Activated CD4-positive, alpha-beta T cell treated with anti-CD3 and anti-CD28 coated beads, Interleukin-2, amount 50 U/mL, for 16 hours (primary cell): ENCODE data around the gene TSHR.
"Not testable (repeated sequence)": the region's sequence is repeated elsewhere in the genome, so short reads cannot be mapped to it uniquely, and the experiment has no call there.

Source experiments
- DNase-seq: peaks from one replicate; pipeline ENCODE4 v3.0.0-alpha.2; 2020

Gene TSHR

DNA sequence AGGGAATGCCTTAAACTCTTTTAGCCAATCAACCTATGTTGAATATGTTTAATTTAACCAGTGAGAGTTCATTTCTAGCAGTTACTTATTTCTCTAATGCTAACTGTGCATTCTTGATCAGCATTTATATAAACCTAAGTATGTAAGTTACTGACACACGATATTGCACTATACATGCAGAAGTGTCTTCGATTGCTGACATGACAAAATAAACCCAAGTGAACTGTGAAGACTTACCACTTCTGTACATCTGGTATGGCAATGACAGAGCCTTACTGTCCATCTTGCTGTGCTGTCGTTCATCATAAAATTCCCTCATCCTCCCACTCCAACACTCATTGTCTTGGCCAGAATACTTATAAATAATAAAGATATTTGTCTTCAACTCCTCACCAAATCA is 131.8 kb downstream of the TSHR start:
- DNase-seq: no peak

DNA sequence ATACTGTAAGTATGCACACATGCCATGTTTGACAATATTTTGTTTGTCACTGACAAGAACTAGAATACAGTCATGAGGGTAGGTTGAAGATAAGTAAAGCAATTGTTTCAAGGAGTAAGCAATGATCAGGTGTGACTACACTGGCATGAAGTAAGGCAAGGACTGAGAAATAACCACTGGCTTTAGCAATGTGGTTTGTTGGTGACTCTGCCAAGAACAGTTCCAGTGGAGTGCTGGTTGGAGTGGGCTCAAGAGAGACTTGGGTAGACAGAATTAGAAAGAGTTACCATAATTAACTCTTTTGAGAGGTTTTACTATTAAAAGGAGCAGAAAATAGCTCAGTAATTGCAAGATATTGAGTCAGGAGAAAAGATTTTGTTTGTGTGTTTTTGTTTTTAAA is 135.7 kb downstream of the TSHR start:
- no peak for DNase-seq

DNA sequence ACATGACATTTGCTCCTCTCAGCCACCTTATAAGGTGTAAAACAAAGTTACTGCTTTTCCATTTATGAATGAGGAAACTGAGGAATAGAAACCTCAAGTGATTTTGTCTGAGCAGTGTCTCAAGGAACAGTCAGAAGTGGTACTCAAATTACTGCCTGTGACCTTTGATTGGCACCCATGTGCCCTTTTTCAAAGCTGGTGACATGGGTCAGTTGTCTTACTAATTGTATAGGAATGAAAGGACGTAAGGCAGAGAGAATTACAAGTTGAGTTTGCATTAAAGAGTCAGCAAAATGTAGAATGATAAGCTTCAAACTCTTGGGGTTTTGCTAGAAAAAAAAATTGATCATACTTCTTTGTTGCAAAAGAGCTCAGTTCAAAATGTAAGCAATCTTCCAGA is 136.2 kb downstream of the TSHR start:
- no peak for DNase-seq

DNA sequence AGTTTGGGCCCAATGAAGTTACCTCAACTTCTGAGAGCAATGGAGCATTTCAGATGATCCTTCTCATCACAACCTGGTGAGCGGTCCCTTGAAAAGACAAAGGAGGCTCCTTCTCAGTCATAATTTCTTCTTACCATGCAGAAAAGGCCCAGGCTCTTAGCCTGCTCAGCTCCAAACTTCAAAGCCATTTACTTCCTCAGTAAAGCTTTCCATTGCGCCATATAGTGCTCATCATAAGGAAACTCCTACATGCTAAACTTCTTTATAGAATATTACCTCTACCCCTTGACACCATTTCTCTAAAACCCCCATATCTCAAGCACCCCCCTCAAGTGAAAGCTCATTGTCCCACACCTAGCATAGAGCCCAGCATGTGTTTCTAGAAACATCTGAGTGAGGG is 138.2 kb downstream of the TSHR start:
- no peak for DNase-seq

DNA sequence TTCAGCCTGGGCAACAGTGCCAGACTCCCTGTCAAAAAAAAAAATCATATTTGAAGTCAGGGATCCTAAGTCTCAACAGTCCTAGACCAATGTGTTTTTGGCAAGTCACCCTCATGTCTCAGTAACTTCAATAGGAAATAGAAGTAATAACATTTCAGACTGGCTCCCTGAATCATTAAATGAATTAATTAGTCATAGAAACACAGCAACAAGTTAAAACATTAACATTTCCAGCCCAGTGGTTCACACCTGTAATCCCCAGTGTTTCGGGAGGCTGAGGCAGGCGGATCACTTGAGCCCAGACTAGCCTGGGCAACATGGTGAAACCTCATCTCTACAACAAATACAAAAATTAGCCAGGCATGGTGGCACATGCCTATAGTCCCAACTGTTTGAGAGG is 140.1 kb downstream of the TSHR start:
- DNase-seq: no peak

DNA sequence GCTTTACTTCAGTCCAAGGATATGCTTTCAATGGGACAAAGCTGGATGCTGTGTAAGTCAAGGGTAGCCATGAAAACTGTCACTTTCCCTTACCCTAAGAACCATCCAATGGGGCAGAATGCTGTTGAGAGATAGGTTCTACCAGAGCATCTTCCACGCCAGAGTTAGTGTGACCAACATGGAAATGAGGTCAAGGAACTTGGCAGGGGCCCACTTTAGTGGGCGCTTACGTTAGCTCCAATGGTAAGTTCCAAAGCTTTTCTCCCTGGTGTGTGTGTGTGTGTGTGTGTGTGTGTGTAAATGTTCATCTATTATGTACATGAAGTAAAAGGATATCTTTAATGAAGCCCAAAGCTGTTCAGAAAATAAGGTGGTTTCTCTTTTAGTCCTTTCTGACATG is 141.2 kb downstream of the TSHR start:
- DNase-seq: no peak

DNA sequence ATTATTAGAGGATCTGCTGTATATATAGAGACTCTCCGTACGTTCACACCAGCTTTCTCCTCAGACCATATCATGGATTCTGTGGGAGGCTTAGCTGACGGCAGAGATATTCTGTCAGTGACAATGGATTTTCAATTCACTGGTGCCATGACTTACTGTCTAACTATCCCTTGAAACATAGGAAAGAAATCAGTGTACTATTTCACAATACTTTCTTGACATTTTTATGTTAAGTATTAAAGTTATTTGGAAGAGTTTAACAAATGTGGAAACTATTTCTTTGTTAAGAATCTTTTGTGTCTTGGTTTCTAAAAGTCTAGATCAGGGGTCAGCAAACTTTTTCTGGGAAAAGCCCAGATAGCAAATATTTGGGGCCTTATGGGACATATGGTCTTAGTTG is 146.8 kb downstream of the TSHR start:
- no peak for DNase-seq

DNA sequence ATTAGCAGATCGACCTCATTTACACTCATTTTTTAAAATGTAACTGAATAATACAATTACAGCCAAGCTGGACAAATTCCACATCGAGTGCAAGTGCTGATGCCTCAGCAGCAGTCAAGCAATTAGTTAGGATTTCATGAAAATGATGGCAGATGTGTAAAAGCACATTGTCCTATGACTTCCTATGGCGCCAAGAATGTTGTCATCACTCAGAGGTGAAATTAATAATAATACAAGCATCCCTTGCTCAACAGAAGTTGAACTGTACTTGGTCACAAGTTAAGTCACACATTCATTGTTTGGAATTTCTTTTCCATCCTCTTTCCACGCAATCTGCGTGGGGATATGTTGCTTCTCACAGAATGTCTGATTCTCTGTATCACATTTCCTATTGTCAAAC is 148.0 kb downstream of the TSHR start:
- no peak for DNase-seq

DNA sequence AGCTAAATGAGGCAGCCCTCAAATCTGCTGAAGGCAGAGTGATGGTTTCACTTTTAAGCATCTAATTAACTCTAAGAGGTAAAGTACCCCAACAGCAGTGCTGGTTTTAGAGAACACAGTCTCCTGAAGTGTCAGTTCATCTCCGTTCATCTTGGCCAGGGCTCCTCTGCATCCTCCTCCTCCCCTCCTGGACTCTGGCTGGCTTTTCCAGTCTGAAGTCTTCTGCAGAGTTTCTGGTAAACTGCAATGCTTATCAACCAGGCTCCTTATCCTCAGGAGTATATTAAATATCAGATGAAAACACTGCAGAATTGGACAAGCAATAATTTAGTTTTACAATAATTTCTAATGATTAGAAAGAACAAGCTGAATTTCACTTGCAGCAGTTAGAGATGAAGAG is 150.0 kb downstream of the TSHR start:
- DNase-seq: no peak

DNA sequence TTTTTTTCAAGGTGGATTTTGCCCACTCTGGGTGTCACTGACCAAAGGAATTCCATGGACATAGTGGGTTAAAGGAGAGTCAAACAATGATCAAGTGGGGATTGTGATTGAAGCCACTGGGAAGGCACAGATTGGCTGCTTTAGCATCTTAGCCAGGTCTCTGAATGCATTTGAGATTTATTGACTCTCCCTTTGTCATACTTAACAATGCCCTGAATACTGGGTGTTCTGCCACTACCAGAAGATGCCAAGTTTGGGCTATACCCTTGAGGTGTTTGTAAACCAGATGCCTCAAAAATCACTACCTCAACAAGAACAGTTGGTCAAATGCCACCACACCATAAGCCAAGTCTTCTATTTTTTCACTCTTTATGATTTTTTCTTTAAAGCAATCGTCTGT is 150.5 kb downstream of the TSHR start:
- no peak for DNase-seq

DNA sequence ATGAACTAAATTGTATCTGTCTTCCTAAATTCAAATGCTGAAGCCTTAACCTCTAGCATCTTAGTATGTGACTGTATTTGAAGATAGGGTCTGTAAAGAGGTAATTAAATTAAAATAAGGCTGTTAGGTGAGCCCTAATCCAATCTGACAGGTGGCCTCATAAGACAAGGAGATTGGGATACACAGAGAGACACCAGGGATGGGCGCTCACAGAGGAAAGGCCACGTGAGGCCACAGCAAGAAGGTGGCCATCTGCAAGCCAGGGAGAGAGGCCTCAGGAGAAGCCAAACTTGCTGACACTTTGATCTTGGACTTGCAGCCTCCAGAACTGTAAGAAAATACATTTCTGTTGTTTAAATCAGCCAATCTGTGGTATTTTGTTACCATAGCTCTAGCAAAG is 154.8 kb downstream of the TSHR start:
- DNase-seq: no peak

DNA sequence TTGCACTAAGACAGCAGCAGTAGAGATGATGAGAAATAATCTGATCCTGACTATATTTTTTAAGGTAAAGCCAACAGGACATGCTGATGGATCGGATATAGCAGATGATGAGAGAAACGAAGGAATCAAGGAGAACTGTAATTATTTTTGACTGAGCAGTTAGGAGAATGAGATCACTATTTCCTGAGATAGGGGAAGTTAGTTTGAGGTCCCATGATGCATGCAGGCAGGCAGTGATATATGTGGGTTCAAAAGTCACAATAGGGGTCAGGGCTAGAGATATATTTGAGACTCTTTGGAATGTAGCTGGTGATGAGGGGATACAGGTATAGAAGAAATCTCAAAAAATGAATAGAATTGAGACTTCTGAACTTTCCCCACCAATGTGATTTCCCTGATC is 157.8 kb downstream of the TSHR start:
- DNase-seq: no peak

DNA sequence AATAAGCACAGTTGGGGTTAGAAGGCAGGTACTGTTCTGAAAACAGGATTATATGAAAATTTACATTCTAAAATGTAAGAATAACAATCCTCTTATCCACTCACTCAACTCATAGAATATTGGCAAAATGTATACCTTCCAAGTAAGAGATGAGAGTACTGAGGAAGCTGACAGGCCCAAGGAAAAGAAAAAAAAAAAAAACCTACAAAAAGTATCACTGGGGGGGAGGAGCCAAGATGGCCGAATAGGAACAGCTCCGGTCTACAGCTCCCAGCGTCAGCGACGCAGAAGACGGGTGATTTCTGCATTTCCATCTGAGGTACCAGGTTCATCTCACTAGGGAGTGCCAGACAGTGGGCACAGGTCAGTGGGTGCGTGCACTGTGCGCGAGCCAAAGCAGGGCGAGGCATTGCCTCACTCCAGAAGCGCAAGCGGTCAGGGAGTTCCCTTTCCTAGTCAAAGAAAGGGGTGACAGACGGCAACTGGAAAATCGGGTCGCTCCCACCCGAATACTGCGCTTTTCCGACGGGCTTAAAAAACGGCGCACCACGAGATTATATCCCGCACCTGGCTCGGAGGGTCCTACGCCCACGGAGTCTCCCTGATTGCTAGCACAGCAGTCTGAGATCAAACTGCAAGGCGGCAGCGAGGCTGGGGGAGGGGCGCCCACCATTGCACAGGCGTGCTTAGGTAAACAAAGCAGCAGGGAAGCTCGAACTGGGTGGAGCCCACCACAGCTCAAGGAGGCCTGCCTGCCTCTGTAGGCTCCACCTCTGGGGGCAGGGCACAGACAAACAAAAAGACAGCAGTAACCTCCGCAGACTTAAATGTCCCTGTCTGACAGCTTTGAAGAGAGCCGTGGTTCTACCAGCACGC is 158.8 kb downstream of the TSHR start:
- not testable (repeated sequence) for DNase-seq

DNA sequence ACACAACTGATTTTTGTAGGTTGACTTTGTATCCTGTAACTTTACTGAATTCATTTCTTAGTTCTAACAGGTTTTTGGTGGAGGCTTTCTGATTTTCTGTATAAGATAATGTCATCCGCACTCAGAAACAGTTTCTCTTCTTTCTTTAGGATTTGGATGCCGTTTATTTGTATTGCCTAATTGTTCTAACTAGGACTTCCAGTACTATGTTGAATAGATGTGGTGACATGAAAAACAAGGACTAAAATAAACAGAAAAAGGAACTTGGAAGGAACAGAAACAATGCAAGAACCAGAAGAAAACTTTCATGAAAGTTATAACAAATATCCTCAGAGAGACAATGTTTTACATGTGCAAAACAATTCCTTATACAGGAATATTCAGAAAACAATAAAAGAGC is 165.1 kb downstream of the TSHR start:
- DNase-seq: no peak

DNA sequence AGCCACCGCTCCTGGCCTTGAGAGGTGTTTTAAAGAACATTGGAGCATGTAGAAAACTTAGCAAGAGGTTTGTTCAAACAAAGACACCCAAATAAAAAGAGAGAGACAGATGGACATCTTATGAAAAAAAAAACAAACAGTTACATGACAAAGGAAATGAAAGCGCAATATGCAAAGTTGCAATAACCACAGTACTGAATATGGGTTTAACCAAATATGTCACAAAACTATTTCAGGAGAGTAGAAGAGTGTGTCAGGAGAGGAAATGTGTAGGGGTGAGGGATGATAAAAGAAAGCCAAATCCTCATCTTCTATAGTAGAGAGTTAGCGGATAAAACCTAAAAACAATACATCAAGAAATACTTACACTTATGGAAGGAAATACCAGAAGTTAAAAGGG is 166.9 kb downstream of the TSHR start:
- DNase-seq: no peak

DNA sequence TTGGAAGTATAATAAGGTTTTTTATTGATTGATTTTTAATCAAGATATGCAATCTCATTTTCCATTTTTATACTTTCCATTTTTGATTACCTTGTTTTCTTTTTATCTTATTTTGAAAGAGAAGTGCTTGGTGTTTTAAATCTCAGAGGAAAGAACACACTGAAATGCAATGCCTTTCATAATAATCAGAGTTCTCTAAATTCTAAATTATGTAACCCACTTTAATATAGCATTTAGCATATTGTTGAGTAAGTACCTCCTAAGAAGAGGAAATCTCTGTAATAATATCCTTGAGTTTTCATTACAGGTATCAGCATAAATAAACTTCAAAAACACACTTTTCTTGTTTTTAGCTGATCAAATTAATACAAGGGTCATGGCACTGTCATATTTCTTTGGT is 168.4 kb downstream of the TSHR start:
- DNase-seq: no peak

DNA sequence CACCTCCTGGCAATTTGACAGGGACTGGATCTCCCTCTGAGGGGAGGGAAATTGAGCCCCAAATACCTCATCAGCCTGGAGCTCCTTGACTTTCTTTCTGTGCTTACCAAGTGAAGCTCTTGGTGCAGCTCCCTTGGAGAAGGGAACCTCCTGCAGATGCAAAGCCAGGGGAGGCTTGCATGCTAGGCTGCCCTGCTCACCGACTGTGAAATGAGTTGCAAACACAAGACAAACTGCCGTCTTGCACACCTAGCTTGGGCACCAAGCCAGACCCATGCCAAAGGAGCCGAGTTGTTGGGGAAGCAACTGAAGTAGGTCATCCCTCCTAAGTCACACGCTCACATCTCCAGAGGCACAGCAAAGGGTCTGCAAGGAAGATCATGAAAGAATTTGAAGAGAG is 170.1 kb downstream of the TSHR start:
- DNase-seq: no peak

DNA sequence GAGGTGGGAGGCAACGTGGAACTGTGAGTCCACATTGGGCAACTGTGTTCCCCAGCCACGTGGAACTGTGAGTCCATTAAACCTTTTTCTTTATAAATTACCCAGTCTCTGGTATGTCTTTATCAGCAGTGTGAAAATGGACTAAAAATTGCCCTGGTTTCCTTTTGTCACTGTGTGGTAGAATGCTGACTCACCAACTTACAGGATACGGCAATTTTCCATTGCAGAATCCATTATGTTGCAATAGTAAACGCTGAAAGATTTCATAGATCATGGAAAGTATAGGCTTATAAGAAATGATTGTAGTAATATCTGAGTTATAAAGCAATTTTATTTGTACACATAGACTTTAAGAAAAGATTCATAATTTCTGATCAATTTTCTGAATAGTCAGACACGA is 172.4 kb downstream of the TSHR start:
- no peak for DNase-seq

DNA sequence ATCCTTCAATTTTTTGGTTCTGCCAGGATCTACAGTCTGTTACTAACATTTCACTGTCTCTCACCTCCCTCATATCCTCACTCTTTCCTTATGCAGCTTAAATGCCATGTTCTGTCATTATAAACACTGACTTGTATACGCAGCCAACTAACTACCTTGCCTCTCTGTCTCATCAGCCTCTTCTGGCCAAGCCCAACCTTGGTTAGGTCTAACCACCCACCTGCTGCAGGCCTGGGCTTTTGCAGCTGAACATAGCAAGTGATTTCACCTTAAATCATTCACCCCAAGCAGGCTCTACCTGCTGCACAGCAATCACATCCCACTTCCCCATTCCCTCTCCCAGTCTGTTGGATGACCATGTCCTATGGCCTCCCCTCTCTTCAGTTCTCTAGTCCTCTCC is 173.8 kb downstream of the TSHR start:
- no peak for DNase-seq

DNA sequence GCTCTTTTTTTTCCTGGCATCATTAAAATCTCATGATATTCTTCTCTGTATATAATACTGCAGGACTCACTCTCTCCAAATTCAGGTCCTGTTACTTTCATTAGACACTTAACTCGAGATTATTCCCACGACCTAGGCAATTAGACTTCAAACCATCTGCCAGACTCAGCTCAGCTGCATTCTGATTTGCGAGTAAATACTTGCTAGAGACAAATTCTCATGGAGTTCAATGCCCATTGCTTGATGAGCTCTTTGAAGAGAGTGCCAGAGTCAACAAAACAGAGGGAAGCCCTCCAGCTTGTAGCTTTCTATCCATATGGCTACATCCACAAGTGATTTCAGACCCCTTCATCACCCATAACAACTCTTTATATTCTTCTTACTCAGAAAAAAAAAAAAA is 177.0 kb downstream of the TSHR start:
- no peak for DNase-seq

DNA sequence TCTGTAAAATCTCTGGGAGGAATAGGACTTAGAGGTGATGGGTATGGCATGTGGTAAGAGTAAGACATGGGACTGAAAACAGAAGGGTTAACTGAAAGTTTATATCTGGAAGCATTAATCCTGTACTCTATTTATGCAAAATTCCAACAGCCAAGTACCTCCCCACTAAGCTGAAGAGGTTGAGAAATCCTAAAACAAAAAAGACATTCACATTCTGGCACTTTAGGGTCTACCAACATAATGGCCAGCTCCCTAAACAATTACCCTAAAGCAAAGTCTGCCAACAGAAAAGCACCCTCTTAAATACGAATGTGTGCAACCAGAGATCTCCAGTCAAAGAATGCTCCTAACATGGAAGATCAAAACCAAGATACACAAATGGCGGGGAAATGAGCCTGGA is 178.0 kb downstream of the TSHR start:
- DNase-seq: no peak

DNA sequence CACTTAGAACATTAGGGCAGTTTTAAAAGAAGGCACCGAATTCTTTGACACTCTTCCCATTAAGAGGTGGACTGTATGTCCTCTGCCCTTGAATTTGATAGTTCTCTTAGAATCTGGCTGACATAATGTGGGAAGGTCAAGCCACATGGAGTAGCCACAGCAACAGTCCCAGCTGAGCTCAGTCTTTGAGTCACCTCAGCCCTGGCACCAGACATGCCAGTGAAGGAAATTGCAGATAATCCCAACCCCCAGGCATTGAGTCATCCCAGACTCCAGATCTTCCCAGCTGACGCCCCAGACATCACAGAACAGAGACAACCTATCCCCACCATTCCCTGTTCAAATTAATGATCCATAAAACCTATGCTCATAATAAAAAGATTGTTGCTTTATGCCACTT is 181.9 kb downstream of the TSHR start:
- no peak for DNase-seq

DNA sequence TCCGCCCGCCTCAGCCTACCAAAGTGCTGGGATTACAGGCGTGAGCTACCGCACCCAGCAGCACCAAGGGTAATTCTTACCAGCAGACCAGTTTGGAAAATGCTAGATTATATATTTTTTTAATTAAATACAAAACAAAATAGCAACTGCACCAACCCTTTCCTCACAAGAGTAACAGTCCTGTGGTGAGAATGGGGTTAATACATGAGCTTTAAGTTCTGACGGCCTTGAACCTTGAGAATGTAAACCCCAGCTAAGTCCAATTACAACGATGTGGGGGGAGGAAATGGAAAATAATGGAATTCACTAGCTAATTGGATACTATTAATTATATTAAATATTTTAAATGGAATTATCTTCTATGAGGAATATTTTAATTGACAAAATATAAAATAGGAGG is 183.0 kb downstream of the TSHR start:
- no peak for DNase-seq

DNA sequence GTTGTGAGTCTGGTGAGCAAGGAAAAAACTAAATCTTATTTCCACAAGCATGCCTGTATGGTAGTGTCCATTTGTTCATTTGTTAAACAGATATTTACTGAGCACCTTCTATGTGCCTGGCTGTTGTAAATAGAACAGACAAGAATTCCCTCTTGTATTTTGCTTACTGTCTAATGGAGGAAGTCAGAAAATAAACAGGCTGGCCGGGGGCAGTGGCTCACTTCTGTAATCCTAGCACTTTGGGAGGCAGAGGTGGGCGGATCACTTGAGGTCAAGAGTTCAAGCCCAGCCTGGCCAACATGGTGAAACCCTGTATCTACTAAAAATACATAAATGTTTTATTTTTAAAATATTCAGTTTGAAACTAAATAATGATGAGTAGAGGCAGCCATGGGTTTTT is 186.0 kb downstream of the TSHR start:
- DNase-seq: no peak

DNA sequence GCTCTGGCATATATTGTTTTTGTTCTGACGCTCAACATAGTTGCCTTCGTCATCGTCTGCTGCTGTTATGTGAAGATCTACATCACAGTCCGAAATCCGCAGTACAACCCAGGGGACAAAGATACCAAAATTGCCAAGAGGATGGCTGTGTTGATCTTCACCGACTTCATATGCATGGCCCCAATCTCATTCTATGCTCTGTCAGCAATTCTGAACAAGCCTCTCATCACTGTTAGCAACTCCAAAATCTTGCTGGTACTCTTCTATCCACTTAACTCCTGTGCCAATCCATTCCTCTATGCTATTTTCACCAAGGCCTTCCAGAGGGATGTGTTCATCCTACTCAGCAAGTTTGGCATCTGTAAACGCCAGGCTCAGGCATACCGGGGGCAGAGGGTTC is 188.4 kb downstream of the TSHR start:
- DNase-seq: no peak
